Activated naive CD8-positive, alpha-beta T cell treated with anti-CD3 and anti-CD28 coated beads, Interleukin-2, amount 10 ng/mL, durations not matched to agents 7 days and 5 days (primary cell): ENCODE results near the gene TOMM20. TPM values are rescaled to one million over a fixed set of nuclear protein-coding genes. Genes with fewer than 3 reads are reported as not detected.
"Not testable (repeated sequence)": the region's sequence is repeated elsewhere in the genome, so short reads cannot be mapped to it uniquely, and the experiment has no call there.

ENCODE experiments used
- ATAC-seq: fragments of 150-1000 bp; cut with Tn5 transposase; one replicate; pipeline ENCODE4 v1.10.0; 2021; ENCODE audit warnings: low read depth, moderate library complexity
- POLR2A ChIA-PET: fragments of 350-600 bp; sonication (Branson Sonifier 250); formaldehyde crosslinking; loops from one replicate; lab custom pipeline; 2021; ENCODE audit warnings: antibody characterized with exemption; lab: Charles Lee
- DNase-seq: peaks from one replicate; pipeline ENCODE4 v3.0.0; 2021
- H3K27ac Mint-ChIP-seq: one replicate; pipeline ENCODE4 v1.8.0; 2022; ENCODE audit warnings: mild to moderate bottlenecking, mixed read lengths
- H3K27me3 Mint-ChIP-seq: one replicate; pipeline ENCODE4 v1.8.0; 2022; ENCODE audit warnings: mild to moderate bottlenecking, moderate library complexity, mixed read lengths
- H3K36me3 Mint-ChIP-seq: one replicate; pipeline ENCODE4 v1.8.0; 2021; ENCODE audit warnings: mild to moderate bottlenecking, mixed read lengths
- H3K4me1 Mint-ChIP-seq: one replicate; pipeline ENCODE4 v1.8.0; 2021; ENCODE audit warnings: mixed read lengths
- H3K4me3 Mint-ChIP-seq: one replicate; pipeline ENCODE4 v1.8.0; 2022; ENCODE audit warnings: mild to moderate bottlenecking, moderate library complexity, mixed read lengths
- H3K9me3 Mint-ChIP-seq: one replicate; pipeline ENCODE4 v1.8.0; 2021; ENCODE audit warnings: mixed read lengths
- total RNA-seq, 2 experiments: library from RNA; stranded (reverse); gene quantifications; one replicate each; pipeline ENCODE4 v1.2.3, GENCODE V29; 2021

Gene TOMM20
- total RNA-seq, 2 experiments from 2014 or later: 81.2 to 95.5 TPM

- peaks cover 29% of the 10 kb centered on the region for H3K4me1 Mint-ChIP-seq
- no peak overlapping the region for H3K4me3 Mint-ChIP-seq
- no peaks in the 10 kb centered on the region for H3K9me3 Mint-ChIP-seq
- H3K27ac Mint-ChIP-seq: peak overlapping the region; percentile 54
- POLR2A ChIA-PET: interaction anchor here (1.0 kb wide), 1 partner anchor 12 kb away, joined by 4 read pairs; no protein-coding TSS in a partner anchor
- H3K36me3 Mint-ChIP-seq: peaks cover 34% of the 10 kb centered on the region
- H3K27me3 Mint-ChIP-seq: no peaks in the 10 kb centered on the region
- ATAC-seq (no peak), DNase-seq (no peak)
Observed at GRCh38 chr1:235107368-235108184, 21.1 kb downstream of the TOMM20 start.

- ATAC-seq: no peak
- POLR2A ChIA-PET: interaction anchor here (0.7 to 1.5 kb wide), 3 partner anchors 27 to 335 kb away, joined by 4 to 5 read pairs (median 4); partner anchors contain the start of gene RBM34
- peaks cover 3% of the 10 kb centered on the region for H3K27me3 Mint-ChIP-seq
- H3K9me3 Mint-ChIP-seq: no peaks in the 10 kb centered on the region
- H3K4me1 Mint-ChIP-seq: peaks cover 38% of the 10 kb centered on the region
- no peak overlapping the region for H3K27ac Mint-ChIP-seq
- H3K4me3 Mint-ChIP-seq: no peak overlapping the region
- peaks cover 37% of the 10 kb centered on the region for H3K36me3 Mint-ChIP-seq
- no peak for DNase-seq
Observed at GRCh38 chr1:235106457-235106856, 22.2 kb downstream of the TOMM20 start.

GRCh38 chr1:235105051-235106043, 23.3 kb downstream of the TOMM20 start:
- Mint-ChIP-seq H3K27ac (peak overlapping the region; percentile 79), H3K4me3 (peak overlapping the region; percentile 62), H3K4me1 (peaks cover 40% of the 10 kb centered on the region), H3K27me3 (peaks cover 5% of the 10 kb centered on the region), H3K9me3 (no peaks in the 10 kb centered on the region), H3K36me3 (peaks cover 30% of the 10 kb centered on the region)
- no peak for DNase-seq
- ATAC-seq: peak; percentile 32
- POLR2A ChIA-PET: interaction anchor here (0.7 to 1.5 kb wide), 7 partner anchors 23 to 743 kb away, joined by 3 to 6 read pairs (median 4); partner anchors contain the start of genes RBM34 and TOMM20

- H3K4me3 Mint-ChIP-seq: peak overlapping the region; percentile 60
- H3K4me1 Mint-ChIP-seq: peaks cover 39% of the 10 kb centered on the region
Observed at GRCh38 chr1:235102993-235103411, 25.6 kb downstream of the TOMM20 start.

GRCh38 chr1:235102259-235102582, 26.4 kb downstream of the TOMM20 start:
- POLR2A ChIA-PET: interaction anchor here (0.7 to 0.8 kb wide), 2 partner anchors 208 to 703 kb away, joined by 4 to 6 read pairs; no protein-coding TSS in a partner anchor
- ATAC-seq (no peak), DNase-seq (no peak)
- H3K27me3 Mint-ChIP-seq: peaks cover 5% of the 10 kb centered on the region
- peaks cover 35% of the 10 kb centered on the region for H3K4me1 Mint-ChIP-seq
- no peak overlapping the region for H3K4me3 Mint-ChIP-seq
- no peaks in the 10 kb centered on the region for H3K9me3 Mint-ChIP-seq
- peaks cover 14% of the 10 kb centered on the region for H3K36me3 Mint-ChIP-seq
- H3K27ac Mint-ChIP-seq: no peak overlapping the region

More at GRCh38 chr1:235102993-235103411, 25.6 kb downstream of the TOMM20 start:
- ATAC-seq (peak; percentile 65), DNase-seq (no peak)
- Mint-ChIP-seq H3K9me3 (no peaks in the 10 kb centered on the region), H3K27me3 (peaks cover 5% of the 10 kb centered on the region), H3K27ac (peak overlapping the region; percentile 77), H3K36me3 (peaks cover 18% of the 10 kb centered on the region)
- POLR2A ChIA-PET: interaction anchor here (0.6 to 1.2 kb wide), 5 partner anchors 9 to 704 kb away, joined by 4 to 7 read pairs (median 6); partner anchors contain the start of gene RBM34

- ATAC-seq (no peak), DNase-seq (no peak)
- peaks cover 8% of the 10 kb centered on the region for H3K27me3 Mint-ChIP-seq
- H3K4me3 Mint-ChIP-seq: no peak overlapping the region
- peaks cover 11% of the 10 kb centered on the region for H3K36me3 Mint-ChIP-seq
- peaks cover 33% of the 10 kb centered on the region for H3K4me1 Mint-ChIP-seq
- H3K27ac Mint-ChIP-seq: no peak overlapping the region
- POLR2A ChIA-PET: no interaction called here
- H3K9me3 Mint-ChIP-seq: no peaks in the 10 kb centered on the region
Observed at GRCh38 chr1:235101558-235102258, 26.9 kb downstream of the TOMM20 start.

GRCh38 chr1:235100194-235100772, 28.4 kb downstream of the TOMM20 start:
- H3K4me3 Mint-ChIP-seq: no peak overlapping the region
- peaks cover 33% of the 10 kb centered on the region for H3K4me1 Mint-ChIP-seq
- no peaks in the 10 kb centered on the region for H3K9me3 Mint-ChIP-seq
- H3K27me3 Mint-ChIP-seq: peaks cover 17% of the 10 kb centered on the region
- no peak overlapping the region for H3K27ac Mint-ChIP-seq
- peaks cover 11% of the 10 kb centered on the region for H3K36me3 Mint-ChIP-seq
- POLR2A ChIA-PET: no interaction called here
- DNase-seq (no peak), ATAC-seq (no peak)

GRCh38 chr1:235098991-235099390, 29.6 kb downstream of the TOMM20 start:
- no peak for ATAC-seq
- no peak for DNase-seq
- POLR2A ChIA-PET: no interaction called here
- peaks cover 6% of the 10 kb centered on the region for H3K36me3 Mint-ChIP-seq
- no peaks in the 10 kb centered on the region for H3K9me3 Mint-ChIP-seq
- peaks cover 24% of the 10 kb centered on the region for H3K4me1 Mint-ChIP-seq
- H3K27me3 Mint-ChIP-seq: peaks cover 17% of the 10 kb centered on the region
- H3K4me3 Mint-ChIP-seq: no peak overlapping the region
- no peak overlapping the region for H3K27ac Mint-ChIP-seq

GRCh38 chr1:235098547-235098946, 30.1 kb downstream of the TOMM20 start:
- Mint-ChIP-seq H3K27me3 (peaks cover 17% of the 10 kb centered on the region), H3K27ac (no peak overlapping the region)

GRCh38 chr1:235097501-235097900, 31.1 kb downstream of the TOMM20 start:
- ATAC-seq, POLR2A ChIA-PET, H3K27ac Mint-ChIP-seq, H3K36me3 Mint-ChIP-seq, H3K9me3 Mint-ChIP-seq, H3K4me3 Mint-ChIP-seq: not testable (repeated sequence)
- peaks cover 17% of the 10 kb centered on the region for H3K27me3 Mint-ChIP-seq
- H3K4me1 Mint-ChIP-seq: peaks cover 19% of the 10 kb centered on the region
- peak; percentile 5 for DNase-seq

More at GRCh38 chr1:235098547-235098946, 30.1 kb downstream of the TOMM20 start:
- DNase-seq (no peak), ATAC-seq (no peak)
- POLR2A ChIA-PET: no interaction called here
- peaks cover 6% of the 10 kb centered on the region for H3K36me3 Mint-ChIP-seq
- H3K4me1 Mint-ChIP-seq: peaks cover 24% of the 10 kb centered on the region
- H3K4me3 Mint-ChIP-seq: no peak overlapping the region
- no peaks in the 10 kb centered on the region for H3K9me3 Mint-ChIP-seq

GRCh38 chr1:235095938-235096562, 32.6 kb downstream of the TOMM20 start:
- no peak for ATAC-seq
- DNase-seq: no peak
- Mint-ChIP-seq H3K27me3 (peaks cover 13% of the 10 kb centered on the region), H3K4me3 (no peak overlapping the region), H3K36me3 (peaks cover 1% of the 10 kb centered on the region), H3K4me1 (peaks cover 10% of the 10 kb centered on the region), H3K27ac (no peak overlapping the region), H3K9me3 (no peaks in the 10 kb centered on the region)
- POLR2A ChIA-PET: interaction anchor here (1.2 kb wide), 1 partner anchor 12 kb away, joined by 4 read pairs; no protein-coding TSS in a partner anchor
